Right ventricle myocardium superior (tissue), 1 donor: ENCODE data around the gene PEX14. TPM values are rescaled to one million over a fixed set of nuclear protein-coding genes. Genes with fewer than 3 reads are reported as not detected.

Experiments used
- ATAC-seq: fragments of 200-7000 bp; cut with Tn5 transposase; one replicate; pipeline ENCODE4 v1.9.1; 2020; ENCODE audit warnings: mild to moderate bottlenecking; ENCODE audit not compliant: poor library complexity
- DNase-seq: peaks from one replicate; pipeline ENCODE4 v3.0.0-alpha.2; 2020
- intact Hi-C: fragments of 100-400 bp; cut with DNase I; formaldehyde crosslinking; loops from one replicate; pipeline ENCODE4 v1.11.2; 2022
- total RNA-seq: library from RNA; stranded (reverse); fragmentation: NEBNext Ultra II Directional; extraction: Animal tissue kit (Norgen Biotek cat#: 25700); gene quantifications from one replicate; pipeline ENCODE4 v1.2.1, GENCODE V29; 2021
- donor health status: DM: no; HTN: yes; CAD: no; lungs with severe emphysema.

PEX14 gene
- total RNA-seq, 1 donor from 2014 or later: 18.4 TPM

- DNase-seq (peak; percentile 27), ATAC-seq (no peak)
- intact Hi-C loops: no loop called here
Observed at GRCh38 chr1:10617931-10618885, 143.5 kb downstream of the PEX14 start.

- DNase-seq: peak; percentile 10
- intact Hi-C loops: no loop called here
- no peak for ATAC-seq
Observed at GRCh38 chr1:10620776-10621175, 146.0 kb downstream of the PEX14 start.

- no peak for ATAC-seq
- DNase-seq: peak; percentile 24
- intact Hi-C loops: no loop called here
Observed at GRCh38 chr1:10621906-10622305, 147.2 kb downstream of the PEX14 start.

GRCh38 chr1:10622910-10623685 lies 148.3 kb downstream of the PEX14 start:
- ATAC-seq: no peak
- intact Hi-C loops: no loop called here
- DNase-seq: peak; percentile 25

GRCh38 chr1:10623686-10624145 lies 149.0 kb downstream of the PEX14 start:
- DNase-seq: peak; percentile 18
- intact Hi-C loops: no loop called here

GRCh38 chr1:10624256-10625050 lies 149.7 kb downstream of the PEX14 start:
- intact Hi-C loops: no loop called here
- no peak for ATAC-seq

More at GRCh38 chr1:10623686-10624145, 149.0 kb downstream of the PEX14 start:
- ATAC-seq: no peak

GRCh38 chr1:10625076-10625475 lies 150.3 kb downstream of the PEX14 start:
- intact Hi-C loops: no loop called here
- ATAC-seq: no peak
- DNase-seq: peak; percentile 29

More at GRCh38 chr1:10624256-10625050, 149.7 kb downstream of the PEX14 start:
- peak; percentile 33 for DNase-seq

GRCh38 chr1:10625554-10625953 lies 150.8 kb downstream of the PEX14 start:
- peak; percentile 10 for DNase-seq
- intact Hi-C loops: no loop called here
- ATAC-seq: no peak

- intact Hi-C loops: no loop called here
- ATAC-seq (no peak), DNase-seq (peak; percentile 10)
Observed at GRCh38 chr1:10626131-10626731, 151.5 kb downstream of the PEX14 start.

GRCh38 chr1:10626791-10627410 lies 152.2 kb downstream of the PEX14 start:
- ATAC-seq (no peak), DNase-seq (peak; percentile 15)
- intact Hi-C loops: no loop called here

- DNase-seq (peak; percentile 83), ATAC-seq (peak; percentile 89)
- intact Hi-C loops: no loop called here
Observed at GRCh38 chr1:10628685-10629084, 153.9 kb downstream of the PEX14 start.

- peak; percentile 30 for DNase-seq
- ATAC-seq: peak; percentile 3
- intact Hi-C loops: no loop called here
Observed at GRCh38 chr1:10629091-10629815, 154.5 kb downstream of the PEX14 start.

- DNase-seq (peak; percentile 33), ATAC-seq (no peak)
Observed at GRCh38 chr1:10629816-10630571, 155.2 kb downstream of the PEX14 start.

GRCh38 chr1:10630661-10631120 lies 155.9 kb downstream of the PEX14 start:
- peak; percentile 12 for DNase-seq
- no peak for ATAC-seq
- intact Hi-C loops: no loop called here

More at GRCh38 chr1:10629816-10630571, 155.2 kb downstream of the PEX14 start:
- intact Hi-C loops: no loop called here

- intact Hi-C loops: no loop called here
- DNase-seq (peak; percentile 33), ATAC-seq (no peak)
Observed at GRCh38 chr1:10631121-10631810, 156.5 kb downstream of the PEX14 start.
